HG03064 (cell line): ENCODE measurements around the gene THADA.
"Not testable (repeated sequence)": the region's sequence is repeated elsewhere in the genome, so short reads cannot be mapped to it uniquely, and the experiment has no call there.

ENCODE experiments used
- ATAC-seq: cut with Tn5 transposase; IDR thresholded peaks from one replicate; pipeline ENCODE4 v1.9.1; 2021; ENCODE audit warnings: low read depth; ENCODE audit not compliant: unreplicated experiment

The THADA gene

DNA sequence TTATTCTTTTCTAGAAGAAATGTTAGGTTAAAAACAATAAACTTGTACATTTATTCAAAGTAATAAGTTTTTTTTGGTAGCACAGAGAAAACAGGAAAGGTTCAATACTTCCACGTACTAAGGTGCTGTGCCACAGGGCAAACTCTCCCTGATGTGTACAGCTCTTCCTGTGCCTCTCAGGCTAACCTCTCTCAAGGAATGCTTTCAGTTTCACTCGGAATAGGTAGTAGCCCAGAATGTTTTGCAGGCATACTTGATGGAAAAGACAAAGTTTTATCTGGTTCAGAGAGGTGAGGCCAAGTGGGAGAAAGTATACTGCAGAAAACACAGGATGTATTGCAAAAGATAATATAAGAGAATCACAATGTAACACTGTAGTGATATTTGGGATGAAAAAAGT is 198.4 kb downstream of the THADA start:
- ATAC-seq = no peak

DNA sequence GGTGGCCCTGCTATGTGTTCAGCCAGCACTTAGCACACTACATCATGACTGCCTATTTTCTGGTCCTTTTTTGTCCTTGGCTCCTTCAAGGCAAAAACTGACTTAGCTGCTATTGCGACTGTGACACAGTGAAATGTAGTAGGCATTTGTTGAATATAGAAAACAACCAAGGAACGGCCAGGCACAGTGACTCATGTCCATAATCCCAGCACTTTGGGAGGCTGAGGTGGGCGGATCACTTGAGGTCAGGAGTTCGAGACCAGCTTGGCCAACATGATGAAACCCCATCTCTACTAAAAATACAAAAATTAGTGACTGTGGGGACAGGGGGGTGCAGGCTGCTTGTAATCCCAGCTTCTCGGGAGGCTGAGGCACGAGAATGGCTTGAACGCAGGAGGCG is 199.5 kb downstream of the THADA start:
- ATAC-seq = not testable (repeated sequence)

DNA sequence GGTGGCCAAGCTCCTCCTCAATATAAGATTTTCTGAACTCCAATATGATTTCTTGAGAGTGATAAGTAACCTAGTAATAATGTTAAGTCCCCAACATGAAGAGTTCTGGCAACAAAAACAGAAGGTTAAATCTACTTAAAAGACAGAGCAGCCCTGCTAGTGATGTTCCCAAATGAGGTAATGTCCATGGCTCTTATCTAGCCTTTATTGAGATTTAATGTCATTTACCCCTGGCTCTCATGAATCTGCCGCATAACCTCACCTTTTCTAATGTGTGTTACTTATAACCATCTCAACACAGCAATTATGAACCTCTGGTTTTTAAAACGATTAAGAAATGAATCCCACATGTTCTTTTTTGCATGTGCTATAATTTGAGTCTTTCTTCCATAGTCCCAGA is 201.9 kb downstream of the THADA start:
- no peak for ATAC-seq

DNA sequence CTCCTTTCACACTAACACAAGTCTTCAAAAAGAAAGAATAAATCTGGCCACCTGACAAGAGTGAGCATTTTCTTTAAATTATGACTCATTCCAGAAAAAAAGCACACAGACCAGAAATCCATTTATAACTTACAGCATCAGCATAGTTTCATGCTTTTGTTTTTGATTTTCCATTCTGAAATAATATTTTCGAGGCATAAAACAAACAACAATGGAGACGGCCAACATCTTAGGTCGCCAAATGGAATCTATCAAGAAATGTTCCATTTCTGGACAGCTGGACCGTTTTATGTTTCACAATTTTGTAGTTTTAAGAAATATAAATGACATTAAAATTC is 204.0 kb downstream of the THADA start:
- no peak for ATAC-seq

DNA sequence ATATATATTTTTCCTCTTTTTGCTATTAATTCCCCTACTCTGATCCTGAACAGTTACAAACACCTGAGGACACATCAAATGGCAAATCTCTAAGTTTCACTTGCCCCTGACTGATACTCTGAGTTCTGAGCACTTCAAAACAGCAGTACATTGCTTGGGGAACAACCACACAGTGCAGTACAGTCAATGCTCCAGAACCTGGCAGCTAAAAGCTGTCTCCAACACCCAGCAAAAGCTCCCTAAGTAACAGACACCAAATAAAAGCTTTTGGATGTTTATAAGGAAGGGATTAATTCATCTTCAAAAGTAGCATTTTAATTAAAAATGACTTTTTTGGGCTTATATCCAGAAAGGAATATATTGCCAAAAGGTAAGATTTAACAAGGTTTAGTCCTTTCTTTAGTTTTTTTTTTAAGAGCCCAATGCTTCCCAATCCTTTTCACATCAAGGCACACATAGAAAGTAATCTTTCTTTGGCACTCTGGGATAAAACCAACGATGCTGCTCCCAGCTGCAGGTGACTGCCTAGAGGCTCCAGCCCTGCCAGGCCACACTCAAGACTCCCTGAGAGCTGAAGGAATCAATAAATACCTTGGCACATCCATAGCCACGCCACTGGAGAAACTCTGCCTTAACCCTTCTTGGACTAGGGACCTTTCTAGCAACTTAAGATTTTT is 204.5 kb downstream of the THADA start:
- no peak for ATAC-seq

DNA sequence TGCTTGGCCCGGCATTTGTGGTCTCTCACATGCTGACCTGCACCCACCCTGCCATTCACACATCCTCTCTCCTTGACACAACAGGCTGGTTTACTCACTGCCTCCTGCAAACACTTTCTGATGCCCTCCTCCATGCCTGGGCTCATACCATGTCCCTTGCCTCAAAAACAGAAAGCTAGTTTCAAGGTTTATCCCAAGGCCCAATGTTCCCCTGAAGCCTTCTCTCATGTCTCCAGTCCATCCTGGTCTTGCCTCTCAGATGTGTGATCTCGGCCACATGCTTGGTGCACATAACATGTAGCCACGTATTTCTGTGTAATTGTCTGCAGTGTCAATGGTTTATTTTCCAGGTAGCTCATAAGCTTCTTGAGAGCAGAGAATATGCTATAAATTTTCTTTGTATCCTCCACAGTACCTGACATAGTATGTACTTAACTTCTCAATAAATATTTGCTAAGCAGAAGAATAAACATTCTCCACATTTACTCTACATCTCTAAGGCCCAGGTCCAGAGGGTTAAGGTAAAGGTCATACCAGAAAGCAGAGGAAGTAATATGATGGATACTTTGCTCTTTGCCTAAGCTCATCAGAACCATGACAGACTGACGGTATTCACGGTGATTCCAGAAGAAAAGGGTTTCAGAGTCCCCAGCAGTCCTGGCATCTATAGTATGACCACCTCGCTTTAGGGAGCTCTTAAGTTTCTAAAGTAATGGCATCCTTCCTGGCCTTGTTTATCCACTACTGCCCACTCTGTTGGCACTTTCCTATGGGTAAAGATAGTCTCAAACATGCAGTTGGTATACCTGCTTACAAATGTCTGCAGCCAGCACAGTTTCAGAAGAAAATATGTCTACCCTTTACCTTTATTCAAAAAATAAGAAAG is 206.0 kb downstream of the THADA start:
- ATAC-seq = no peak

DNA sequence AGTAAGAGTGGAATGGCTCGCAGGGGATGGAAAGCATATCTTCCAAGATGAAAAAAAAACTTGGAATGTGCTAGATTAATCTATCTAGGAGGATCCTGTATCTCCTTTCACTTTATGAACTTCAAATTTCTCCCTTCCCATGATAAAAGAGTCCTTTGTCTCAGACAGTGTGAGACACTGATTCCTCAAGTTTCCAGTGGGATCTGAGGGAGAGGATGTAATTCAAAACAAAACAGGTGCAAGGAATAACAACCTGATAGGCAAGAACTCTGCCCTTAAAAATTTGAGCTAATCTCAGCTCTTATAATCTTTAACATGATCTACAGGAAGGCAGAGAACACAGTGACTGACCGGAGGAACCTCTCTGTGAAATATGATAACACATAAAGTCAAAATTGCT is 207.5 kb downstream of the THADA start:
- ATAC-seq = no peak

DNA sequence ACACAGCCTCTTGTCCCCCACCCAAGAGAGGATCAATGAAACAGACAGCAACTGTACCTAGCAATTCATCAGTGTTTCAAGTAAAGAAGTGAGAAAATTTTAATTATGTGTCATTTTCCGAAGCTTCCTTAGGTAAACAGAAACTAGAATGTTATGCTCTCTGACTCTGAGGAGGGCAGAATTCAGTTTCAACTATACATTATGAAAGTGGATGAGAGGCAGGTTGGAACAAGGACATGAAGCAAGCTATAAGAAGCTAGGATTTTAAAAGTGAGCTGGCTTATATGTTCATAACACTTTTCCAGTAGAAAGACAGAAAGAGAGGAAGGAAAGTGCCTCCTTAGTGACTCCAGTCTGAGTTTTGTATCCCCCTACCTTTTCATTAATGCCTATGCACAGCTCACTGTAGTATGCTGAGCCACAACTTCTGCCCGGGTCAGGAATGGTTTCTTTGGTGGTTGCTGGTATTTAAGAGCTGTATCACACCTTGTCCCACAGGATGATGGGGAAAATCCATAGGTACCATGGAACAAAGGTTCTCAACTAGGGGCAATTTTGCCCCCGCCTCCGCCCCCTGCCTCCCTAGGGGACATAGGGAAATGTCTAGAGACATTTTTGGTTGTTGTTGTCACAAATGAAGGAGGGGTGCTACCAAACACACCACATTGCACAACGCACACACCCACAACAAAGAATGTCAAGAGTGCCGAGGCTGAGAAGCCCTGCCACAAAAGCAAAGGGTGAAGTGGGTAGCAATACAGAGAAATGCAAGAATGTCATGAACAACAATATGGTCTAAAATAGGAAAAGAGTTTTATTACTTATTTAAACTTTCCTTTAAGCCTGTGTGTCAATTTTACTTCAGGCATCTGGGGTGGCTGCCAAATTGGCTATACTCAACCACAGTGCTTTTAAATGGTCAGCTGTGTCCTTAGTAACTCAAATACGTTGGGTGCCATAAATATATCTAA is 208.5 kb downstream of the THADA start:
- peak; percentile 85 for ATAC-seq

DNA sequence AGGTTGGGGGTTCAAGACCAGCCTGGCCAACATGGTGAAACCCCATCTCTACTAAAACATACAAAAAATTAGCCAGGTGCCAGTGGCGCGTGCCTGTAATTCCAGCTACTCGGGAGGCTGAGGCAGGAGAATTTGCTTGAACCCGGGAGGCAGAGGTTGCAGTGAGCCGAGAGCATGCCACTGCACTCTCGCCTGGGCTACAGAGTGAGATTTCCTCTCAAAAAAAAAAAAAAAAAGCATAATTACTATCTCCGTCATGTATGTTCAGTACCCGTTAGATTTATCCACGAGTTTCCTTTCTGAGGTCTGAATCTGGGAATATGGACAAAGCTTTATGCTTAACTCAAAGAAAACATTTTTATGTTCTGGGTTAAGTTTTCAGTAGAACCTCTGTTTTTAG is 209.2 kb downstream of the THADA start:
- ATAC-seq = not testable (repeated sequence)

DNA sequence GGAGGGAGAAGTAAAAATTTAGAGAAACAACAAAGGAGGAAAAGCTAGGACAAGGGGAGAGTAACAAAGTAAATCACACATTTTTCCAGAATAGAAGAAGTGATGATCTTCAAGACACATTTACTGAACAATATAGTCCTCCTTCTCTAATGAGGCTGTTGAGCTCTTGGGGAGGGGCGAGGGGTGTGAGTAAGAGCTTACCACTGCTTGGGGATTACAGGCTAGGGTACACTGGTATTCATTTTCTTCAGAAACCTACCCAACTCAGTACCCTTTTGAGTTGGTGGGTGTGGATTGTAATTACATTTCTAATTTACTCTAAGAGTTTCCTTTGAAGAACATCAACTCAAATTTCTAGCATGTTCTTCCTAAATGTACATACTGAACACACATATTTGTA is 211.7 kb downstream of the THADA start:
- ATAC-seq = no peak

DNA sequence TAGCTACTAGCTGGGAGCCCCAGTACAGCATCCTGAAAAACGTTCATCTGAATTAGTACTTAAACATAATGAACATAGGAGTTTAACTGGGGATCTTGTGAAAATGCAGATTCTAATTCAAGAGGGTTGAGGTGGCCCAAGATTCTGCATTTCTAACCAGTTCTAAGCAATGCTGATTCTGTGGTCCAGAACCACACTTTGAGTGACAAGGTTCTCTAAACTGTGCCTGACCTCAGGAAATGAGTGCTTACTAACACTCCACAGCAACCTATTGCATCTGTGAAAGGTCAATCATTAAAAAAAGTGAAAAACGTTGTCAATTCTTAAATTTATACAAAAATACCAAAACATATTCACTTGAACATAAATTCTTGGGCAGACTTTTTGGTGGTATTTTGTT is 212.3 kb downstream of the THADA start:
- no peak for ATAC-seq

DNA sequence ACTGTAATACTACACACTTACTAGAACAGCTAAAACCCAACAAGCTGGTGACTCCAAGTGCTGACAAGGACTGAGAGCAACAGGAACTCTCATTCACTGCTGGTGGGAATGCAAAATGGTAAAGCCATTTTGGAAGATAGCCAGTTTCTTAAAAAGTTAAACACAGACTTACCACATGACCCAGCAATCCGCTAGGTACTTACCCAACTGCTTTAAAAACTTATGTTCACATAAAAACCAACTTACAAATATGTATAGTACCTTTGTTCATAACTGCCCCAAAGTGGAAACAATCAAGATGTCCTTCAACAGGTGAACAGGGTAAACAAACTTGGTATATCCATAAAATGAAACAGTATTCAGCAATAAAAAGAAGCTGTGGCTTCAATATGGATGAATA is 216.3 kb downstream of the THADA start:
- no peak for ATAC-seq

DNA sequence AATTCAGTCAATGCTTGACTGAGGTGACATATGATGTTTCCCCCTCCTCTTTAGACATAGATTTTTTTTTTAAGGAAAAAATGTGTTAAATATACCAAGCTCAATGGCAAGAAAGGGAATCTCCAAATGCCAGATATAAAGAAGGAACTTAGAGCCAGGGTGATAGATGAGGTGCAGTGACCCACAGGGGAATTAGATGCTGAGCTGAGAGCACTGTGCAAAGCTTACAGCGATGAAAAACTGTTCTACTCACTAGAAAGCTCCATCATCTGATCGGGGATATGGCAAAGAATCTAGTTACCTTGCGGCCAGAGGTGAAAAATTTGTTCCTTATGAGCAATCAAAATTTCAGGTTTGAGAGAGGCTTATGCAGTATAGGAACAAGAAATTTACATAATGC is 218.5 kb downstream of the THADA start:
- no peak for ATAC-seq

DNA sequence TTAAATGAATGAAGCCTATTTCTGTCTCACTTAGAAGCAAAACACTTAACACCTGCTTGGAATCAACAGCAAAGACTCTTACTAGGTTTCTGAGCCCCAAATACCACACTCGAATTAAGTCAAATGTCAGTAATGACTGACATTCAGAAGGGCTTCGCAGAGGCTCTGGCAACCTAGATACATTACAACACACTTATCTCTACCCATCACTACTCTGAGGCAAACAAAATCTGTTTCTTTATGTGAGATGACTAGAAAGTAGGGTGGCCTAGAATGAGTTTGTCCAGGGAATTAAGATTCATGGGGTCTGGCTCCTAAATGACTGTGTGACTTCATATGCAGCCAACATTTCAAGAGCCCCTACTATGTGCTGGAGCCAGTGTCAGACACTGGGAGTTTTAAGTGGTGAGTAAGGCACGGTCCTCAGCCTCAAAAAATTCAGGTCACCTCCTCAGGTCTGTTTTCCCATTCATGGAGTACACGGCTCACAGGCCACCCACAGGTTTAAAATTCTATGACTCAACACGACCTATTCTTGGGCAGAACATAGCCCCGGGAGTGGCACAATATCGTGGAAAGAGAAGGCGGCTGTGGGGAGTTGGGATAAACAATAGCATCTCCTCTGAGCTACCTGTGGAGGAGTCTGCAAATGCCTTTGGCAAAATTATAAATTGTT is 219.2 kb downstream of the THADA start:
- ATAC-seq = no peak

DNA sequence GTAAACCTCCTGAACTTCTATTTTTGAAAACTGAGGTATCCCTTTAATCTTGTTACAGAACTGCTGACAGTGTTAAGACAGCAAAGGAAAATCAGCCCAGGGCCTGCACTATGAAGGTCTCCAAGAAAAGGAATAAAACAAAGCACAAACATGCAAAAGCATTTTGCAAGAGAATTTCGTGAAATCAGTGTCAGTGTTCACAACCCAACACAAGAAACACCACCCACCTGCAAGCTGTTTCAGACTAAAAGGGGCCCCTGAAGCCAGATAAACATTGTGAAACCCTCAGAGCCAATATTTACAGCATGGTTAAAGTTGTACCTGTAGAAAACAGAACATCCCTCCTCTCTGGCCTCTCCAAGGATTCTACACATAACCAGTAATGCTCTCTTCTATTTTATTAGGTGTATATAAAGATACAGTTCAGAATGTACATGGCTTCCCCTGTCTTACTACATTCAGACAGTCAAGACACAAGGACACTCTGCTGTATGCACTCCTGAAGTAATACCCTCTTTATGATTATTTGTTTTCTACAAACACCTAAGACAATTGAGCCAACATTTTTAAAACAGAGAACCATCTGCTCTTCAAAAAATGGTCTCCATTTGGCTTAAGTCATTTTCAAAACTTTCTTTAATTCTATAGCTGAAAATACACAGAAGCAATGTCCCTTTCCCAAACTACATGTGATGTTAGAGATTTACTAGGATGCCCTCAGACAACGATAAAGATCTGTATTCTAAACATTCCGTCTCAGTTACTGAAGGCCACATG is 219.9 kb downstream of the THADA start:
- no peak for ATAC-seq

DNA sequence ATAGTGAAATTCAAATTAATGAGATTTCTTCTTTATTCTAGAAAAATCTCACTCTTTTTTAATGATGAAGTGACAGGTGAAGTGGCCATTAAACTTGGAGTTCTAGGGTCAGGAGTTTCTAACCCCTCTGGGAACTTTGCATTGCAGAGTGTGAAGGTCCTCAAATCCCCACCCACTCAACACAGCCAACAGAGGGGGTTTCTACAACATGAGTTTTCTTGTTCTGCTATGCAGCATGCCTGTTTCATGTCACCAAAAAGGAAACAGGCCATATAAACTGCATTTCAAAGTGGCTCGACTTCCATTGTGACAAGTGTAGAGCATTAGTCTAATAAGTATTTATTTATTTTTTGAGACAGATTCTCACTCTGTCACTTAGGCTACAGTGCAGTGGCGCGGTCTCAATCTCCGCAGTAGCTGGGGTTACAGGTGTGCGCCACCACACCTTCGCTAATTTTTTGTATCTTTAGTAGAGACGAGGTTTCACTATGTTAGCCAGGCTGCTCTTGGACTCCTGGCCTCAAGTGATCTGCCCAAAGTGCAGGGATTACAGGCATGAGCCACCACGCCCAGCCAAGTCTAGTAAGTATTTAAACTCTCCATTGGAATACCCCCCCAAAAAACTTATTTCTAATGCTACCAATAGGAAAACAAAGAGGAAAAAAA is 223.3 kb downstream of the THADA start:
- ATAC-seq = no peak

DNA sequence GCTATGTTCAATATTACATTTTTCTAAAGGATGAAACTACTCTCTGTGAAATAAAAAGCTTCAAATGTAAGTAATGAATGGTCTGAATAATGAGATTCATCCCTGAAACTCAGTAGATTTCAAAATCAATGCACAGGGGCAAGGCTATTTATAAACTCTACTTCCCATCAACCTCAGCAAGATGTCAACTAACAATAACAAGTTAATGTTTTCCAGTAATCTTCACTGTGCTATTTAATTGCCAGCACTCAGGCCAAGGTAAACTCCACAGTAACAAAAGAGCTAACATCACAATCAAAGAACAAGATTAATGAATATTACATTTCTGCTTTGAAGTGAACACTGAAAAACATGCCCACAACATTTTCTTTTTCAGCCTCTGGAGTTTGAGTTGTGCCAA is 225.1 kb downstream of the THADA start:
- ATAC-seq = no peak

DNA sequence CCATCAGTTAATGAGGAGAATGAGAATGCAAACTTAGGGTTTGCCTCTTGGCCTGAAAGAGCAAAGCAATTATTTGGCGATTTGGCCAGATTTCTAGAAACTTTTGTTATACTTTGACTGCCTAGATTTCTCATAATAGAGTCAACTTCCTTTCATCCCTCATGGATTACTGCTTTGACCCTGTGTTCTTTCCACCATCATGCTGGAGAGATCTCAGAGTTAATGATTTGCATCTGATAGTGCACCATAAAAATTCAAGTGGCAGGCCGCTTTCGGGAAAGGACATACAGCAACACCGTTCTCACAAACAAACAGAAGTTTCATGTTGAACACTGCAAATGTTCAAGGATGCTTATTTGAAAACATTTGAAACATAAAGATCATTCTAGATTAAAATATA is 225.7 kb downstream of the THADA start:
- no peak for ATAC-seq
